ENCODE measurements around the gene DPT.

DPT gene

DNA sequence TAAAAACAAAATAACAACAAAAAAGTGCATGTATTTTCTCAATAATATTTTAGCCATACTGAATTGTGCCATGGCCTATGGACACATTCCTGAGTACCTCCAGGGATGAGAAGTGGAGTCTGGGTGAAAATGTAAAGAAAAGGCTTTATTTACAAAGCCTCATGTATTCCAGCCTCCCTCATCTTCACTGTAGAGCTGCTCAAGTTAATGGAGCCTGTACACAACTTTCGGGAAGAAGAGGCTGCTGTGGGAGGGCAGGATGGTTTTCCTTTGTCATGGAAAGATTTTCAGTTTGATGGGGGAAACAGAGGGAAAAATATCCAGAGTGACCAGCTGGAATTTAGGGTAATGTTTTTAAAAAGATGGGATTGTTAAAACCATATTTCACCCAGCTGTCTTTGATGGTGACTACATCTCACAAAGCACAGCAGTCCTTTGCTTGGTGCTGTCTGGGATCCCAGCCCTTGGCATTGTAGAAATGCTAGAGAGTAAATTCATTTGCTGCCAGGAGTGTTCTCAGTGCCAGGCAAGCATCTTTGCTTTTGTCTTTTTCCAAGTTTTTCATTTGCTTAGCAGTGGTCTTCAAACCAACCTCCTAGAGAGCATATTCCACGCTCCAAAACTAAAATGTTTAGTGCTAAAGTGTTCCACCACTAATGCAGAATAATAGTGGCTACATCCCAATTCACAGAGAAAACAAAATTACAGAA, 54.9 kb downstream of the DPT start:
- intact Hi-C loops (cut with DNase I; ENCODE audit: low total_unique reads), result no loop called here
- no peak for DNase-seq

DNA sequence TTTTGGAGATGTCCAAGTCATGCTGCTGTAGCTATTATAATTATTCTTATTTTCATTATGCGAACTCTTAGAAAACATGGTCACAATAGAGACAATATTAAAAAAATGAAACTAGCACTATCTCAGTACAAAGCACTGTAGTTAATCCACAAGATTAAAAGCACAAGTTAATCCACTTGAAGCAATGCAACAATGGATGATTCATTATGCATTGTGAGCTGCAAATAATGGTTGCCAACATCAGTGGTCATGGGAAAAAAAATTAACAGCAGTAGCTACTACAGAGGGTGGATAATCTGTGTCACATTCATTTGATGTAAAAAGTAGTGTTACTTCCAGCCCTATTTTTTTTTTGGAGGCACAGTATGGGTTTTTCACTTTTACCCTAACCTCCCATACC, 56.7 kb downstream of the DPT start:
- no peak overlapping the region for H3K27ac ChIP-seq
- intact Hi-C loops (cut with DNase I; ENCODE audit: low total_unique reads), result no loop called here
- H3K27me3 ChIP-seq, result no peaks in the 10 kb centered on the region
- no peak overlapping the region for H3K4me3 ChIP-seq
- H3K4me1 ChIP-seq, result no peaks in the 10 kb centered on the region
- TF ChIP-seq CTCF (IDR thresholded peaks at IDR 0.05), result no peak
- H3K9me3 ChIP-seq, result no peaks in the 10 kb centered on the region
- no peak for DNase-seq
- H3K36me3 ChIP-seq, result no peaks in the 10 kb centered on the region

More for the DNA sequence above, 54.9 kb downstream of the DPT start:
- no peak overlapping the region for H3K27ac ChIP-seq
- TF ChIP-seq CTCF (IDR thresholded peaks at IDR 0.05), result no peak
- no peaks in the 10 kb centered on the region for H3K9me3 ChIP-seq
- H3K4me3 ChIP-seq, result no peak overlapping the region
- H3K27me3 ChIP-seq, result no peaks in the 10 kb centered on the region
- no peaks in the 10 kb centered on the region for H3K36me3 ChIP-seq
- H3K4me1 ChIP-seq, result no peaks in the 10 kb centered on the region

- H3K27me3 ChIP-seq, result no peaks in the 10 kb centered on the region
- intact Hi-C loops (cut with DNase I; ENCODE audit: low total_unique reads), result no loop called here
- H3K36me3 ChIP-seq, result no peaks in the 10 kb centered on the region
- H3K27ac ChIP-seq, result no peak overlapping the region
- no peaks in the 10 kb centered on the region for H3K4me1 ChIP-seq
- TF ChIP-seq CTCF (IDR thresholded peaks at IDR 0.05), result no peak
- H3K4me3 ChIP-seq, result no peak overlapping the region
- H3K9me3 ChIP-seq, result no peaks in the 10 kb centered on the region
- DNase-seq, result no peak
Measured at GRCh38 chr1:168671782-168672181, 57.2 kb downstream of the DPT start.

DNA sequence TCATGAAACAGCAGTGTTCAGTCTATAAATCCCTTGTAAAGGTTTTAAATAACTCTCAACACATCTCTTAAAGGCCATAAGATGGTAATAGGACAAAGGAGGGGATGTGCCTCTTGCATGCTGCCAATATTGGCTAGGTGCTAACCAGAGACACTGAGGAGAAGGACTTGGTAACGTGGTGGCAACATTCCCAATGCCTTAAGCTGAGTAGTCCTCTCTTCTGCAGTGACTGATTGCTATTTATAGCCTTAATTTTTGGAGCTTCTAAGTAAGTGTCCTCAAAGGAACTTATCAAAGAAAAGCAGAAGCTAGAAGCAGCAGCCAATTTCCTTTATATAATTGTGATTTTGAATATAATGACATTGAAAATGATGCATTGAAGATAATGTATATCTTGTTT, 63.0 kb downstream of the DPT start:
- H3K9me3 ChIP-seq, result no peaks in the 10 kb centered on the region
- intact Hi-C loops (cut with DNase I; ENCODE audit: low total_unique reads), result no loop called here
- no peaks in the 10 kb centered on the region for H3K27me3 ChIP-seq
- DNase-seq, result no peak
- H3K36me3 ChIP-seq, result no peaks in the 10 kb centered on the region
- no peak overlapping the region for H3K27ac ChIP-seq
- no peak overlapping the region for H3K4me3 ChIP-seq
- no peak for TF ChIP-seq CTCF (IDR thresholded peaks at IDR 0.05)
- no peaks in the 10 kb centered on the region for H3K4me1 ChIP-seq

- intact Hi-C loops (cut with DNase I; ENCODE audit: low total_unique reads), result no loop called here
- H3K27ac ChIP-seq, result no peak overlapping the region
- no peak overlapping the region for H3K4me3 ChIP-seq
- H3K36me3 ChIP-seq, result no peaks in the 10 kb centered on the region
- no peaks in the 10 kb centered on the region for H3K27me3 ChIP-seq
- TF ChIP-seq CTCF (IDR thresholded peaks at IDR 0.05), result no peak
- DNase-seq, result no peak
- no peaks in the 10 kb centered on the region for H3K4me1 ChIP-seq
- H3K9me3 ChIP-seq, result no peaks in the 10 kb centered on the region
Measured at GRCh38 chr1:168664069-168664834, 64.8 kb downstream of the DPT start.
